ENCODE data around the gene FHDC1.
"Not testable (repeated sequence)": the region's sequence is repeated elsewhere in the genome, so short reads cannot be mapped to it uniquely, and the experiment has no call there.

The FHDC1 gene

GRCh38 chr4:152935631-152936445, at the start of gene FHDC1:
FHDC1 (plus strand) TSS chr4:152936323; CDS start chr4:152943058, 6,735 bp downstream.
- DNase-seq (ENCODE audit: extremely low spot score) = peak; percentile 54

GRCh38 chr4:152887981-152888380, 48.1 kb upstream of the FHDC1 start:
- CTCF ChIA-PET = no interaction called here
- POLR2A ChIA-PET = no interaction called here
- TF ChIP-seq LEF1 (IDR thresholded peaks at IDR 0.05; ENCODE audit: borderline replicate concordance) = no peak
- TF ChIP-seq BHLHE40 (IDR thresholded peaks at IDR 0.05; ENCODE audit: borderline replicate concordance) = no peak
- TF ChIP-seq L3MBTL2 (conservative IDR thresholded peaks at IDR 0.05) = no peak
- no peak for TF ChIP-seq FOXM1 (IDR thresholded peaks at IDR 0.05; ENCODE audit: borderline replicate concordance)
- no peak for TF ChIP-seq FOXA1 (IDR thresholded peaks at IDR 0.05)
- no peak for TF ChIP-seq CTBP1 (IDR thresholded peaks at IDR 0.05; ENCODE audit: borderline replicate concordance)
- no peak for TF ChIP-seq PKNOX1 (IDR thresholded peaks at IDR 0.05)
- no peak for TF ChIP-seq NFRKB (IDR thresholded peaks at IDR 0.05)
- TF ChIP-seq HDGF (IDR thresholded peaks at IDR 0.05; ENCODE audit: borderline replicate concordance) = no peak
- no peak for TF ChIP-seq ZNF384 (IDR thresholded peaks at IDR 0.05)
- TF ChIP-seq TARDBP (IDR thresholded peaks at IDR 0.05) = no peak
- TF ChIP-seq SP1 (IDR thresholded peaks at IDR 0.05) = no peak
- TF ChIP-seq ARNT (IDR thresholded peaks at IDR 0.05) = no peak
- TF ChIP-seq ELF4 (IDR thresholded peaks at IDR 0.05) = no peak
- no peak for TF ChIP-seq FOXK2 (IDR thresholded peaks at IDR 0.05)
- no peak for TF ChIP-seq SUZ12 (IDR thresholded peaks at IDR 0.05)

More at GRCh38 chr4:152935631-152936445, at the start of gene FHDC1:
- ChIA-PET CTCF (interaction anchor here (0.5 to 1.0 kb wide), 2 partner anchors 39 to 210 kb away, joined by 3 read pairs; no protein-coding TSS in a partner anchor), POLR2A (interaction anchor here (1.0 to 1.1 kb wide), 2 partner anchors 8 to 20 kb away, joined by 3 to 4 read pairs; no protein-coding TSS in a partner anchor)
- no peak for TF ChIP-seq L3MBTL2 (conservative IDR thresholded peaks at IDR 0.05)
- TF ChIP-seq LEF1 (IDR thresholded peaks at IDR 0.05; ENCODE audit: borderline replicate concordance) = no peak
- no peak for TF ChIP-seq ZNF384 (IDR thresholded peaks at IDR 0.05)
- no peak for TF ChIP-seq BHLHE40 (IDR thresholded peaks at IDR 0.05; ENCODE audit: borderline replicate concordance)

DNA sequence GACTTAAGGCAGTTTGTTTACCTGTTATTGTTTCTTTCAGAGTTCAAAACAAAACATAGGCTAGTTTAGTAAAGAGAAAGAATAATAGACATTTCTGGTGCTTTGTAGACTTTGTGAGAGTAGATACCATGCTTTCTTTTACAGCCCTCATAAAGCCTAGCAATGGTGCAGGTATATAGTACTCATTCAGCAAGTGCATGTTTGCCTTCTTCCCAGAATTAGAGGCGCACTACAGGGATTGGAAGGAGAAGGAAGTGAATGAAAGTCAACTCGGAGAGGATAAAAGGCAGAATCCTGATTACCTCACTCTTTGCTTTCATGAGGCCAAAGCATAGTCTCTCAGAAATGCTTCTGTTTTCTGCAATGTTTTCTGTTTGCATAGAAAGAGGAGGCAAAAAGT, 43.1 kb upstream of the FHDC1 start:
- CTCF ChIA-PET = interaction anchor here (0.8 kb wide), 1 partner anchor 15 kb away, joined by 4 read pairs; no protein-coding TSS in a partner anchor
- DNase-seq (ENCODE audit: extremely low spot score) = no peak
- TF ChIP-seq LEF1 (IDR thresholded peaks at IDR 0.05; ENCODE audit: borderline replicate concordance) = no peak
- no peak for TF ChIP-seq BHLHE40 (IDR thresholded peaks at IDR 0.05; ENCODE audit: borderline replicate concordance)
- no peak for TF ChIP-seq PKNOX1 (IDR thresholded peaks at IDR 0.05)
- no peak for TF ChIP-seq HDGF (IDR thresholded peaks at IDR 0.05; ENCODE audit: borderline replicate concordance)
- no peak for TF ChIP-seq TARDBP (IDR thresholded peaks at IDR 0.05)
- TF ChIP-seq ZNF384 (IDR thresholded peaks at IDR 0.05) = no peak
- TF ChIP-seq SUZ12 (IDR thresholded peaks at IDR 0.05) = no peak
- no peak for TF ChIP-seq CTBP1 (IDR thresholded peaks at IDR 0.05; ENCODE audit: borderline replicate concordance)
- no peak for TF ChIP-seq FOXA1 (IDR thresholded peaks at IDR 0.05)
- no peak for TF ChIP-seq ELF4 (IDR thresholded peaks at IDR 0.05)
- no peak for TF ChIP-seq L3MBTL2 (conservative IDR thresholded peaks at IDR 0.05)
- no peak for TF ChIP-seq FOXK2 (IDR thresholded peaks at IDR 0.05)
- no peak for TF ChIP-seq NFRKB (IDR thresholded peaks at IDR 0.05)
- no peak for TF ChIP-seq SP1 (IDR thresholded peaks at IDR 0.05)
- no peak for TF ChIP-seq ARNT (IDR thresholded peaks at IDR 0.05)
- no peak for TF ChIP-seq FOXM1 (IDR thresholded peaks at IDR 0.05; ENCODE audit: borderline replicate concordance)
- POLR2A ChIA-PET = no interaction called here

More at GRCh38 chr4:152887981-152888380, 48.1 kb upstream of the FHDC1 start:
- DNase-seq (ENCODE audit: extremely low spot score) = no peak

DNA sequence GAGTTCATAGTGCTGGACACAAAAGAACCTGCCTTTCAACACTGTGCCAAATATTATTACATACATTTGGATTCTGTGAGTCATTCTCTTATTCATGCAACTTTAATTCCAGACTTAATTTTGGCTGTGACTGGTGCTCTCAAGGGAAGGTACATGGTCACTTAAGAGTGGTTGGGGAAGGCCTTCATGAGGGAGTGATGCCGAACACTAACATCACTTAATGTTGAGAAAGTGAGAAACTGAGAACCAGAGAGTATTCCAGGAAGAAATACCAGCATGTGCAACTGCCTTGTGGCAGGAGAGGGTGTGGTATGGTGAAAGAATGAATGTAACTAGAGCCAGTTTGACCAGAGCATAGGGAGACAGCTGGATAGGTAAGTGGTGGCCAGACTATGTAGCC, 41.5 kb upstream of the FHDC1 start:
- ChIA-PET CTCF (no interaction called here), POLR2A (no interaction called here)
- DNase-seq (ENCODE audit: extremely low spot score) = no peak
- TF ChIP-seq LEF1 (IDR thresholded peaks at IDR 0.05; ENCODE audit: borderline replicate concordance) (no peak), SP1 (IDR thresholded peaks at IDR 0.05) (no peak), SUZ12 (IDR thresholded peaks at IDR 0.05) (no peak), PKNOX1 (IDR thresholded peaks at IDR 0.05) (no peak), BHLHE40 (IDR thresholded peaks at IDR 0.05; ENCODE audit: borderline replicate concordance) (no peak), TARDBP (IDR thresholded peaks at IDR 0.05) (no peak), CTBP1 (IDR thresholded peaks at IDR 0.05; ENCODE audit: borderline replicate concordance) (no peak), FOXM1 (IDR thresholded peaks at IDR 0.05; ENCODE audit: borderline replicate concordance) (no peak), NFRKB (IDR thresholded peaks at IDR 0.05) (no peak), HDGF (IDR thresholded peaks at IDR 0.05; ENCODE audit: borderline replicate concordance) (no peak), ELF4 (IDR thresholded peaks at IDR 0.05) (no peak), FOXA1 (IDR thresholded peaks at IDR 0.05) (no peak), L3MBTL2 (conservative IDR thresholded peaks at IDR 0.05) (no peak), ZNF384 (IDR thresholded peaks at IDR 0.05) (no peak), FOXK2 (IDR thresholded peaks at IDR 0.05) (no peak)

GRCh38 chr4:152896811-152897210, 39.3 kb upstream of the FHDC1 start:
- ChIA-PET CTCF (interaction anchor here (0.7 kb wide), 1 partner anchor 14 kb away, joined by 3 read pairs; no protein-coding TSS in a partner anchor), POLR2A (no interaction called here)

GRCh38 chr4:152898133-152898532, 38.0 kb upstream of the FHDC1 start:
- DNase-seq (ENCODE audit: extremely low spot score); CTCF ChIA-PET; POLR2A ChIA-PET: not testable (repeated sequence)

More at GRCh38 chr4:152896811-152897210, 39.3 kb upstream of the FHDC1 start:
- DNase-seq (ENCODE audit: extremely low spot score) = no peak
- no peak for TF ChIP-seq BHLHE40 (IDR thresholded peaks at IDR 0.05; ENCODE audit: borderline replicate concordance)
- TF ChIP-seq LEF1 (IDR thresholded peaks at IDR 0.05; ENCODE audit: borderline replicate concordance) = no peak
- TF ChIP-seq ZNF384 (IDR thresholded peaks at IDR 0.05) = no peak
- TF ChIP-seq SP1 (IDR thresholded peaks at IDR 0.05) = no peak
- TF ChIP-seq L3MBTL2 (conservative IDR thresholded peaks at IDR 0.05) = no peak
- no peak for TF ChIP-seq CTBP1 (IDR thresholded peaks at IDR 0.05; ENCODE audit: borderline replicate concordance)
- no peak for TF ChIP-seq FOXA1 (IDR thresholded peaks at IDR 0.05)
- no peak for TF ChIP-seq ELF4 (IDR thresholded peaks at IDR 0.05)
- no peak for TF ChIP-seq FOXM1 (IDR thresholded peaks at IDR 0.05; ENCODE audit: borderline replicate concordance)
- TF ChIP-seq ARNT (IDR thresholded peaks at IDR 0.05) = no peak
- TF ChIP-seq HDGF (IDR thresholded peaks at IDR 0.05; ENCODE audit: borderline replicate concordance) = no peak
- TF ChIP-seq NFRKB (IDR thresholded peaks at IDR 0.05) = no peak
- no peak for TF ChIP-seq FOXK2 (IDR thresholded peaks at IDR 0.05)
- no peak for TF ChIP-seq TARDBP (IDR thresholded peaks at IDR 0.05)
- no peak for TF ChIP-seq PKNOX1 (IDR thresholded peaks at IDR 0.05)

Data from HEK293T (cell line).